KMS-11 (cell line): Measurements from ENCODE around the gene CA7.

ENCODE experiments used
- H2AFZ ChIP-seq: fragments of 200-600 bp; sonication (generic); 2 replicates; pipeline ENCODE4 v1.6.1; 2016; ENCODE audit warnings: antibody characterized with exemption, mixed run types, low read depth
- H3K27ac ChIP-seq: fragments of 200-600 bp; sonication (generic); 2 replicates; pipeline ENCODE4 v1.6.1; 2016; ENCODE audit warnings: mild to moderate bottlenecking, mixed run types
- H3K27me3 ChIP-seq: fragments of 200-600 bp; sonication (generic); 2 replicates; pipeline ENCODE4 v1.6.1; 2017; ENCODE audit warnings: mild to moderate bottlenecking, low read depth, mixed run types, moderate library complexity; ENCODE audit not compliant: insufficient read depth
- H3K36me3 ChIP-seq: fragments of 200-600 bp; sonication (generic); 2 replicates; pipeline ENCODE4 v1.6.1; 2017; ENCODE audit warnings: mild to moderate bottlenecking, mixed run types; ENCODE audit not compliant: insufficient read depth
- H3K4me1 ChIP-seq: fragments of 200-600 bp; sonication (generic); 2 replicates; pipeline ENCODE4 v1.6.1; 2016; ENCODE audit warnings: mild to moderate bottlenecking, low read depth, mixed run types; ENCODE audit not compliant: poor library complexity, severe bottlenecking
- H3K4me2 ChIP-seq: fragments of 200-600 bp; sonication (generic); 2 replicates; pipeline ENCODE4 v1.7.0; 2016; ENCODE audit warnings: mild to moderate bottlenecking, mixed run types
- H3K4me3 ChIP-seq: fragments of 200-600 bp; sonication (generic); IDR thresholded peaks from 2 replicates; pipeline ENCODE4 v1.6.1; 2017; ENCODE audit warnings: low read depth, low read length, mixed read lengths; ENCODE audit not compliant: insufficient read depth
- H3K79me2 ChIP-seq: fragments of 200-600 bp; sonication (generic); 2 replicates; pipeline ENCODE4 v1.6.1; 2016; ENCODE audit warnings: low read depth, mixed run types; ENCODE audit not compliant: insufficient read depth
- H3K9ac ChIP-seq: fragments of 200-600 bp; sonication (generic); 2 replicates; pipeline ENCODE4 v1.6.1; 2016; ENCODE audit warnings: mild to moderate bottlenecking, mixed run types
- H4K20me1 ChIP-seq: fragments of 200-600 bp; sonication (generic); 2 replicates; pipeline ENCODE4 v1.6.1; 2016; ENCODE audit warnings: mild to moderate bottlenecking, mixed run types; ENCODE audit not compliant: insufficient read depth
- TF ChIP-seq, protein P1 (sequence below): fragments of 200-600 bp; sonication (generic); conservative IDR thresholded peaks from 2 replicates; pipeline ENCODE4 v1.6.1; 2017; ENCODE audit warnings: low read depth, mild to moderate bottlenecking, antibody characterized with exemption, low read length, moderate library complexity, mixed read lengths

Gene CA7

DNA sequence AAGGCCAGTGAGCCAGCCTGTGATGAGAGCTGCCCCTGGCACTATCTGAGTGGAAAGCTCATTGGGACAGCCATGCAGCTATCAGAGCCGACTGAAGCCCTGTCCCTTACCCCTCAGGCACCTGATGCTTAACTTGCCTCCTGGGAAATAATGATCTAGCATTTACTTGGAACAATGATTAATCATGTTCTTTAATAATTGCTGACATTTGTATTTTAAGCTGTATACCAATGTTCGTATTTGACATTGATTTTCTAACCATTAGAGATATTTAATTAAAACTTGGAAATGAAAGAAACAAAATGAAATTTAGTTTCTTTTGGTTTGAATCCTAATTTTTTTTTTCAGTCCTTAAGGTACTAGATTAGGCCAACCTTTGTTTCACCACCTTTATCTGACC is 46.6 kb downstream of the CA7 start:
- Histone ChIP-seq H3K27ac (no peak overlapping the region), H3K4me2 (no peak overlapping the region), H3K79me2 (no peaks in the 10 kb centered on the region), H3K4me1 (peaks cover 4% of the 10 kb centered on the region), H4K20me1 (no peaks in the 10 kb centered on the region), H3K36me3 (0 out of 2 replicates have a peak, but pooled peaks cover 5% of the 10 kb centered on the region), H3K9ac (no peak overlapping the region), H2AFZ (no peak overlapping the region), H3K27me3 (no peaks in the 10 kb centered on the region), H3K4me3 (no peak overlapping the region)
- TF ChIP-seq, protein P1, sequence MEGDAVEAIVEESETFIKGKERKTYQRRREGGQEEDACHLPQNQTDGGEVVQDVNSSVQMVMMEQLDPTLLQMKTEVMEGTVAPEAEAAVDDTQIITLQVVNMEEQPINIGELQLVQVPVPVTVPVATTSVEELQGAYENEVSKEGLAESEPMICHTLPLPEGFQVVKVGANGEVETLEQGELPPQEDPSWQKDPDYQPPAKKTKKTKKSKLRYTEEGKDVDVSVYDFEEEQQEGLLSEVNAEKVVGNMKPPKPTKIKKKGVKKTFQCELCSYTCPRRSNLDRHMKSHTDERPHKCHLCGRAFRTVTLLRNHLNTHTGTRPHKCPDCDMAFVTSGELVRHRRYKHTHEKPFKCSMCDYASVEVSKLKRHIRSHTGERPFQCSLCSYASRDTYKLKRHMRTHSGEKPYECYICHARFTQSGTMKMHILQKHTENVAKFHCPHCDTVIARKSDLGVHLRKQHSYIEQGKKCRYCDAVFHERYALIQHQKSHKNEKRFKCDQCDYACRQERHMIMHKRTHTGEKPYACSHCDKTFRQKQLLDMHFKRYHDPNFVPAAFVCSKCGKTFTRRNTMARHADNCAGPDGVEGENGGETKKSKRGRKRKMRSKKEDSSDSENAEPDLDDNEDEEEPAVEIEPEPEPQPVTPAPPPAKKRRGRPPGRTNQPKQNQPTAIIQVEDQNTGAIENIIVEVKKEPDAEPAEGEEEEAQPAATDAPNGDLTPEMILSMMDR: no peak

DNA sequence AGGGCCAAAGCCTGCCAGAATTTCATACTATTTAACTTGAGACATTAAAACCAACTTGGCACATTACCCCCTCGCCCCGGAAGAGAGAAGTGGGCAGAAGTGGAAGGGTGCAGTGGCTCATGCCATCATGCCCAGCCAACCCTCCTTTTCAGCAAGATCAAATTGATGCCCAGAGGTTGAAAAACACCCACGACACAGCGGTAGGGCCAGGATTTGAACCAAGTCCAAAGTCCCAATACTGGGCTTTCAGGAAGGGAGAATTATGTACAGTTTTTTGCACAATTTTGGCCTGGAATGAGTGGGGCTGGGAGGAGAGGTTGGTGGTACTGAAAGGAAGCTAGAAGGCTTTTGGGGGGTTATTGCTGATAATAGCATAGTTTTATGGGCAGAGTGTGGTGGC is 47.1 kb downstream of the CA7 start:
- Histone ChIP-seq H3K36me3 (0 out of 2 replicates have a peak, but pooled peaks cover 5% of the 10 kb centered on the region), H3K27me3 (no peaks in the 10 kb centered on the region), H3K4me1 (peaks cover 4% of the 10 kb centered on the region), H3K4me2 (no peak overlapping the region), H3K4me3 (no peak overlapping the region), H4K20me1 (no peaks in the 10 kb centered on the region), H2AFZ (no peak overlapping the region), H3K27ac (no peak overlapping the region), H3K9ac (no peak overlapping the region), H3K79me2 (no peaks in the 10 kb centered on the region)
- TF ChIP-seq, protein P1: no peak

GRCh38 chr16:66891797-66892196 is 47.6 kb downstream of the CA7 start:
- Histone ChIP-seq H3K27ac (no peak overlapping the region), H4K20me1 (no peaks in the 10 kb centered on the region), H3K79me2 (no peaks in the 10 kb centered on the region), H3K4me2 (no peak overlapping the region), H3K9ac (no peak overlapping the region), H2AFZ (no peak overlapping the region), H3K36me3 (0 out of 2 replicates have a peak, but pooled peaks cover under 1% of the 10 kb centered on the region), H3K27me3 (no peaks in the 10 kb centered on the region), H3K4me1 (peaks cover 4% of the 10 kb centered on the region), H3K4me3 (no peak overlapping the region)
- TF ChIP-seq, protein P1: no peak

GRCh38 chr16:66894055-66894454 is 49.8 kb downstream of the CA7 start:
- H2AFZ ChIP-seq: no peak overlapping the region
- no peak overlapping the region for H3K9ac ChIP-seq
- H3K79me2 ChIP-seq: no peaks in the 10 kb centered on the region
- H3K4me1 ChIP-seq: peaks cover 4% of the 10 kb centered on the region
- H3K4me3 ChIP-seq: no peak overlapping the region
- no peaks in the 10 kb centered on the region for H3K36me3 ChIP-seq
- no peaks in the 10 kb centered on the region for H3K27me3 ChIP-seq
- TF ChIP-seq, protein P1: no peak
- H4K20me1 ChIP-seq: no peaks in the 10 kb centered on the region
- H3K27ac ChIP-seq: no peak overlapping the region
- no peak overlapping the region for H3K4me2 ChIP-seq
